HG03378 (cell line): ENCODE data around the gene PDE4D.
"Not testable (repeated sequence)": the region's sequence is repeated elsewhere in the genome, so short reads cannot be mapped to it uniquely, and the experiment has no call there.

Experiments used
- ATAC-seq: cut with Tn5 transposase; IDR thresholded peaks from one replicate; pipeline ENCODE4 v1.9.1; 2021; ENCODE audit warnings: mild to moderate bottlenecking, moderate library complexity; ENCODE audit not compliant: unreplicated experiment

Gene PDE4D

GRCh38 chr5:59007460-59008063 is 886.0 kb downstream of the PDE4D start:
- ATAC-seq = no peak

DNA sequence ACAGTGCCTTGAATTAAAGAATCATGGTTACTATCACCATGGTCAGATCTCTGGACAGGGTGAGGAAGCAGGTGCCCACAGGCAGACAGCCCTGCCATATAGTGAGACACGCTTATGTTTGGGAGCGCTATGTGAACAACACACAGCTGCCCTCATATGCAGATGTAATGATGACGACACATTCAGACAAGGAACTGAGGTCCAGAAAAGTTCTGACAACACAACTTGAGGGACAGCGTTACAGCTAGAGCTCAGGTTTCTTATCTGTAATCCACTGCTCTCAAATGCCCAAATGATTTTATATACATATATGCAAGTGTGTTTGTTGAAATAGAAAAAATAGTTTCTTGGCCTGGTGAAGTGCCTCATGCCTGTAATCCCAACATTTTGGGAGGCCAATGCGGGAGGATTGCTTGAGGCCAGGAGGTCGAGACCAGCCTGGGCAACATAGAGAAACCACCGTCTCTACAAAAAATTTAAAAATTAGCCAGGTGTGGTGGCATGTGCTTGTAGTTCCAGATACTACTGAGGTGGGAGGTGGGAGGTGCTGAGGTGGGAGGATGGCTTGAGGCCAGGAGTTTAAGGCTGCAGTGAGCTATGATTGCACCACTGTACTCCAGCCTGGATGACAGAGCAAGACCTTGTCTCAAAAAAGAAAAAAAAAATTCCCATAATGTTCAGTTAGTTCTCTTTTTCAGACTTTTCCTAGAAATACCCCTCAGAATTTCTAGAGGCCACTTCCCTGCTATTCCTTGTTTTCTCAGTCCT is 887.4 kb downstream of the PDE4D start:
- ATAC-seq = no peak

DNA sequence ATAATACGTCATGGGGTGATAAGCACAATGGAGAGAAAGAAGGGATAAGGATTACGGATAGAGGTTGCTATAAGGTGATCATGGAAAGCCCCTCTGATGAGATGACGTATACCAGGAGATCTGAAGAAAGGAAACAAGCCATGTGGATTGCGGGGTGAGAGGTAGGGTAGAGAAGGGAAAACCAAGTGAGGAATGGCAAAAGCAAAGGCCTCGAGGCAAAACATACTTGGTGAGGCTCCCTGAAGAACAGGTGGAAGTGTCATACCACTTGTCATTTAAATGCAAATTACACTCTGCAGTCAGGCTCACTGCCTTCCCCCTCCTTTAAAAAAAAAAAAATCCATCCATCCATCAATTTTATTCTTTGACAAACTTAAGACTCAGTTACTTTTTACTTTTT is 889.9 kb downstream of the PDE4D start:
- ATAC-seq = no peak

DNA sequence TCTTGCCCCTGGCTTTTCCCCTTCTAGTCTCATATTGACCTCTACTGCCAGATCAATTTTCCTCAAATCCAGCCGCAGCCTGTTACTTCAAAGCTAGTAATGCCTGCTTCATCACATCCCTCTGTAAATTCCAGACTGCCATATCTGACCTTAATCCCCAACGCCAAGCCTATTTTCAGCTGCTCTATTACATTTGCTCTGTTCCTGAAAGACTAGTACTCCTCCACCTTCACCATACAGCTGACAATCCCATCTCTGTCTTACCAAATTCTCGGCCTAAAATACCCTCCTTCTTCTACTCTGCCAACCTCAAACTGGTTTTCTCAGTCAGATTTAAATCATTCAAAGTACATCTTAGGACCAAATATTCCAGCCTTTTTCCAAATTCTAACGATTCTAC is 890.4 kb downstream of the PDE4D start:
- ATAC-seq = no peak

- ATAC-seq = no peak
Measured at GRCh38 chr5:59002162-59002825, 891.2 kb downstream of the PDE4D start.

- no peak for ATAC-seq
Measured at GRCh38 chr5:59001716-59002115, 891.8 kb downstream of the PDE4D start.

DNA sequence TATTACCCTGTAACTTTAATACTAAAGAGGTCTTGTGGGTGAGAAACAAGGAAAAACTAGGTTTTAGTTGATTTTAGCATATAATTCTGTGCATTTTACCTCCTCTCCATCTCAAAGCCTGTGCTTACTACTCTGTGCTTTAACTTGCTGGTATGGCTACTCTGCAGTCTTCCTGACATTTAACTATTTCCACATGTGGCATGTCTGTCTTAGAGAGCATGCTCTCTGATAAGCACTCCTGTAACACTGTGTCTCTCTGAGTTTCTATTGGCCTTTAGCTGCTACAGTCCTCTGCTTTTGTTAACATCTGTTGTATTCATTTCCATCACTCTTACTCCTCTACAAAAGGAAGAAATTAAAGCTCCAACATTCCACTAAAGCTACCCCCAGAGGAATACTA is 892.4 kb downstream of the PDE4D start:
- no peak for ATAC-seq

DNA sequence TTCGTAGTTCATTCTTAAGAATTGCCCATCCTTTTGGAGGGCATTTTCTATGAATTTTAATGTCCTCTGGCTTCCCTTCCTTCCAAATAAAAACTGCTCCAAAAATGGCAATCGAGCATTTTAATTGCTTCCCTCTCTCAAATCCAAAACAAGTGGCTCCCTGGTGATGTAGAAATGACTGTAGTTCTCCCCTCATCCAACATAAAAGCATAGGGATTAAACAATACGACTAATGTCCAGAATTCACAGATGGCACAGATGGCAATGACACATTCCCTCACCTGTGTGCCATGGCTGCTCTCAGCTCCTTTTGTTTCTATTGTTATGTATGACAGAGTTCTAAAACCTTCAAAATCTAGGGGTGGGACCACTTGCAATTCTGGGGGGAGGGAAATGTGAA is 893.3 kb downstream of the PDE4D start:
- ATAC-seq = no peak

DNA sequence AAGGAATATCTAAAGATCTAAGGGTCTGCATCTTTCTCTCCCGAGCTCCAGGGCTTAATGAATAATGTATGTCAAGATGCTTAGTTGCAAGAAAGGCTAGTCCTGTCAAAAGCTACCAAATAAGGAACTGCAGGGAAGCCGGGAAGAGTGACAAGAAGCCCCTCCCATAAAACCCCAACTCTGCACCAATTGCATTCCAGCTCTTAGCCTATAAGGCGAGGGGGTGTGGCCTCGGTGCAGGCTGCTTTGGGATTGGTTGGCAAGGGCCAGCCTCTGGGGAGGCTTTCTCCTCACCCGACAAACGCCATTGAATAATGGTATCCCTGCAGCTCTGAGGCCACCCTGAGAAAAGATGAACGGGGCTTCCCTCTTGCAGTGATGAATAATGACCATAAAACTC is 893.7 kb downstream of the PDE4D start:
- no peak for ATAC-seq

DNA sequence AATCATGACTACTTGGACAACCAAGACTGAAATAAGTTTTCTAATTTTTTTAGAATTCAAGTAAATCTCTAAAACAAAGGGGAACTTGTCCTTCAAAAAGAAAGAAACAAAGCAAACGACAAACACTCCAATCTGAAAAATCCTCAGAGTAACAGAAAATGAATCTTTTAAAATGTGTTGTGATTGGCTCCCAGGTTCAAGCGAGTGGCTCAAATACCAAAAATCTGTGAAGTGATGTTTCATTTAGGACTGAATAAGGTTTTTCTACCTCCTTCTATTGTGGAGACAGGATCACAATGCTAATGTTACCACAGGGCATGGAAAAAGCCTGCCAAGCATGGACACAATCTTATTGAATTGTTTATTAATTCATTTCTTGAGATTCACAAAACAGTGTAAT is 895.0 kb downstream of the PDE4D start:
- ATAC-seq = no peak

- not testable (repeated sequence) for ATAC-seq
Measured at GRCh38 chr5:58995779-58996178, 897.7 kb downstream of the PDE4D start.

DNA sequence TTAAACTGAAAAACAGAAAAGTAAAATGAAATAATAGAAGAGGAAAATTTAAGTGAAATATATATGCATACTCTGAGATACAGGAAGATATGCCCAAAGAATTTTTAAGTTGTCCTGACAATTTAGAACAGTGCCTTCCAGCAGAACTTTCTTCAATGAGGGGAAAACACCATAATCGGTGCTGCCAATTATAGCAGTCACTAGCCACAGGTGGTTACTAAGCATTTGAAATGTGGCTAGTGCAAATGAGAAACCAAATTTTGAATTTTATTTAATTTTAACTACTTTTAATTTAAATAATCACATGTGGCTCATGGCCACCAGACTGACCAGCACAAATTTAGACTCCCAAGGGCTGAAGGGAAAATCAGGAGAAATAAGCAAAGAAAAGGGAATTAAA is 900.1 kb downstream of the PDE4D start:
- ATAC-seq = no peak

DNA sequence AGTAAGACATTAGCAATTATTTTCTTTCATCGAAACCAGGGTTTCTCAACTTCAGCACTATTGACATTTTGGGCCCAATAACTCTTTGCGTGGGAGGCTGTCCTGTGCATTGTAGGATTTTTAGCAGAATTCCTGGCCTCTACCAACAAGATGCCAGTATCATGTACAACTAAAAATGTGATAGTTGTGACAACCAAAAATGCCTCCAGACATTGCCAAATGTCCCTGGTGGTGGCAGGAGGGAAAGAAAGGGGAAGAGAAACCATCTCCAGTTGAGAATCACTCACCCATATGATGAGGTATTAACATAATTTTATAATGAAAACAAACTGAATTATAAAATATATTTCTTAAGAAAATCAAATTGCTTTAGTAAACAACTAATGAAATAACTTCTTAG is 904.6 kb downstream of the PDE4D start:
- no peak for ATAC-seq

DNA sequence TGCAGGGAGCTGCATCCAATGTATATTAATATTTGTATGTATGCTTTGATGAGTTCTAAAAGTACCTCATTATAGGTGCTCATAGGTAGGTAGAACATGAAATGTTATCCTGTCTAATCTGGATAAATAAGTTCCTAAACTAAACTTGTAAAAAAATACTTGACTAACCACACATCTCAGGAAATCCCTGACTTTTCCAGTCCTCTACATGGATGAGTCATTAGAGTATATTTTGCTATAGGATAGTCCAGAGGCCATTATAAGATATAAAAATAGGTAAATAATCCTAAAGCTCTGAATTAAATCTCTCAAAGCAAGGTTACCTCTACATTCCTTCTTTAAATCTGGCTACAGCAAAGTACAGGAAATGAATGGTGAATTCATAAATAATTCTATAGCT is 906.3 kb downstream of the PDE4D start:
- no peak for ATAC-seq

- no peak for ATAC-seq
Measured at GRCh38 chr5:58986281-58986680, 907.2 kb downstream of the PDE4D start.

DNA sequence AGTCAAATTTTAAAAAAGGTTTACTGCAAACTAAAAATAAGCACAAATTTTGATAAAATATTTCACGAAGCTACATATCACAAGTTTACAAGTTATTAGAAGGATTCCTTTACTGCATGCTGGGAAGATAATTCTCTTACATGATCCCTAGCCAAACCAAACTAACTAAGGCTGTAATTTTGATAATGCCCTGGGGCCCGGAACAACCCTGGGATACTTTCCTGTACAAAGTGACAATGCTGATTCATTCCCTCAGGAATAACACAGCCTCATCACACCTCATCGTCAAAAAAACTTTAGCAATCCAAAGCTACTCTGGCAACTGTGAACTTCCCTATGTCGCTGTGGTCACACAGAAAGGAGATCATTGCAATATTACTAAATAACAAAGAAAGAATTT is 907.8 kb downstream of the PDE4D start:
- no peak for ATAC-seq

GRCh38 chr5:58985311-58985710 is 908.2 kb downstream of the PDE4D start:
- ATAC-seq = no peak

- no peak for ATAC-seq
Measured at GRCh38 chr5:58983526-58984452, 909.7 kb downstream of the PDE4D start.

DNA sequence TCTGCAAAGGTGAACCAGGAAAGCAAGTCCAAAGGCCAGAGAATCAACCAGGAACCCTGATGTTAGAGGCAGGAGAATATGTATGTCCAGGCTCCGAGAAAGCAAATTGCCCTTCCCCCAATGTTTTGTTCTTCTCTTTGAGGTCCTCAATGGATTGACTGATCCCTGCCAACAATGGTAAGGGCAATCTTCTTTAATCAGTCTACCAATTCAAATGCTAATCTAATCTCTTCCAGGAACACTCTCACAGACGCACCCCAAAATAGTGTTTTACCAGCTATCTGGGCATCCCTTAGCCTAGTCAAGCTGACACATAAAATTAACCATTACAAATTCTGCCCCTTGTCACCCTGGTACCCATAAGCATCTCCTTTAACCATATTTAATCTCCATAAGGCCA is 912.6 kb downstream of the PDE4D start:
- ATAC-seq = no peak

DNA sequence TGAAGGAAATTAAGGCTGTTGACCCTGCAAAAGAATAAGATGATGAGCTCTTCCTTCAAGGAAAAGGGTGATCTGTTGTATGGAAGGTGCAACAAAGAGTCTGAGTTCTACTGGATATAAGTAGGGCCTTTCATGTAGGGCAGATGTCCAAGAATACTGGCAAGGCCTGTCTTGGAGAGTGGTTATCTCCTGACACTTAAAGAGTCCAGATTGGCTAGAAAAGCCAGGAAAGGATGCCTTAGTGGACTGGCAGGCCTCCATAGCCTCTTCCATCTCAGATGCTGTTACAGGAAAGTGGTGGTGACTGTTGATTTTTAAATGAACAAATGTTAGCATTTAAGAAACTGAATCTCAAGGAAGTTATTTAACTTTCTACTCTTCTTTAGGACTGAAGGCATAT is 914.4 kb downstream of the PDE4D start:
- no peak for ATAC-seq

DNA sequence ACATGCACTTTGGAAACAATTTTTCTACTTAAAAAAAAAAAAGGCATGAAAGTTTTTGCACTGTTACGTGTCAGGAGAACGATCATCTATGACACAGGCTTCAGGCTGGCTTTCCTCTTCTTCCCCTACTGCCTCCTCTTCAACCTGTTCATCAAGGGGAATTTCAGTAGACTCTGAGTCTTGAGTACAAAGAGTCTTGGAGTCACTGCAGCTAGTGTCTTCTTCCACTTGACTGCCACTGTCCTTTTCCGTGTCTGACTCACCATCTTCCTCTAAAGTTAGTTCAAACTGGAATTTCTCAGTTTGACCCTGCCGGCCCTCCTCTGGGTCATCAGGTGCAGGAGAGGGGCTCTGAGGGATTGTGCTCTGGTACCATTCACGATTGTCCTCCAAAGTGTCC is 918.9 kb downstream of the PDE4D start:
- no peak for ATAC-seq
